Stimulated activated CD4-positive, alpha-beta T cell treated with anti-CD3 and anti-CD28 coated beads, TNF-alpha, amount 100 ng/mL, for 1 hour (primary cell): Measurements from ENCODE around the gene LIG3.
"Not testable (repeated sequence)": the region's sequence is repeated elsewhere in the genome, so short reads cannot be mapped to it uniquely, and the experiment has no call there.

ENCODE experiments used
- DNase-seq, 3 donors: peaks; one replicate each; pipeline ENCODE4 v3.0.0-alpha.2; 2020; ENCODE audit warnings: low read depth in 3 of 3, low spot score in 1 of 3

LIG3 gene

DNA sequence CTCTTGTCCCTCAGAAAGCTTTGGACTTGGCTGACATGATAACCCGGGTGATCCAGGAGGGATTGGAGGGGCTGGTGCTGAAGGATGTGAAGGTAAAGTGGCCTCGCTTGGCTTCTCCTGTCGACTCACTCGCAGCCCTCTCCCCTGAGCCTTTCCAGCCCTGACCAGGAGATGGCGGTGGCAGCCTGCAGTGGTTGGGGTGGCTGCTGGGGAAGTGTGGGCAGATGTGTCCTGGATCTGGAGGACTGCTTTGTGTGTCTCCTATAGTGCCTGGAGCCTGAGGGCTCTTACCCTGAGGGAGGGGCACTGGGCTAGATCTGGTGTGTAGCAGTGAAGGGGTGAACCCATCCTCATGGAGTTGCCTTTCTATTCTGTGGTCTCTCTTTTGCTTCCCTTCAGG is 17.9 kb downstream of the LIG3 start:
- peak; percentile 56 to 70 (median 63) for DNase-seq

DNA sequence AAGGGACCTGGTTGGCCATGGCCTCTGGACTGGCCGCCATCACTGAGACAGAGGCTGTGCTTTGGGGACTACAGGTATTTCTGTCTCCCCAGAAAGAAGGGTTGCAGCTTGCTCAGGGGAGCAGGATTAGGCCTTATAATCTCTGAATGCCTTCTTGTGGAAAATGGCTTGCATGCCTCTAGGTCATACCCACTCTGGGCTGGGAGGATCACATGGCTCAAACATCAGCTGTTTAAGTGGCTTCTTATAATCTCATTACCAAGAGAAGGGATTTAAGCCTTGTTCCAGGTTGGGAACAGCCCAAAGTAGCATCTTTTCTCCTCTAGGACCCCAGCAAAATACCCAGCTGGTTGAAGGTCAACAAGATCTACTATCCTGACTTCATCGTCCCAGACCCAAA is 19.1 kb downstream of the LIG3 start:
- no peak for DNase-seq

DNA sequence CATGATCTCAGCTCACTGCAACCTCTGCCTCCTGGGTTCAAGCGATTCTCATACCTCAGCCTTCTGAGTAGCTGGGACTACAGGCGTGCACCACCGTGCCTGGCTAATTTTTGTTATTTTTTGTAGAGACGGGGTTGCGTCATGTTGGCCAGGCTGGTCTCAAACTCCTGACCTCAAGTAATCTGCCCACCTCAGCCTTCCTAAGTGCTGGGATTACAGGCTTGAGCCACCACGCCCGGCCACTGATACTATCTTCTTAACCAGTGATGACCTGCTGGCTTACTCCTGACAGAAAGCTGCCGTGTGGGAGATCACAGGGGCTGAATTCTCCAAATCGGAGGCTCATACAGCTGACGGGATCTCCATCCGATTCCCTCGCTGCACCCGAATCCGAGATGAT is 20.7 kb downstream of the LIG3 start:
- not testable (repeated sequence) for DNase-seq

DNA sequence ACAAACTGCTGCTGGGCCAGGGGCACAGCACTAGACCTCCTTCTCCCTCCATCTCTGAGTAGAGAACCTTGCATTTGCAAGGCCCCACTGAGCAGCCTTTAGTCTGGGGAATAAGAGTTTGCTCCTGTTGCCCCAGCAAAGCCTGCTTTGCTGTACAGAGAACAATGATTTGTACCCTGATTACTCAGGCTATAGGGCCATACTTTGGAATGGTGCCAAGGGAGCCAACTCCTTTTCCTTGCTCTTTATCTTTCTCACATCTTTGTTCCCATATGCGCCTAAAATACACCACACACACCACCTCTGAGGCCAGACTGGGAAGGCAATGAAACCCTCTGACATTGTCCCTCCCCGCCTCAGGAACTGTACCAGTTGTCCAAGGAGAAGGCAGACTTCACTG is 21.2 kb downstream of the LIG3 start:
- no peak for DNase-seq

DNA sequence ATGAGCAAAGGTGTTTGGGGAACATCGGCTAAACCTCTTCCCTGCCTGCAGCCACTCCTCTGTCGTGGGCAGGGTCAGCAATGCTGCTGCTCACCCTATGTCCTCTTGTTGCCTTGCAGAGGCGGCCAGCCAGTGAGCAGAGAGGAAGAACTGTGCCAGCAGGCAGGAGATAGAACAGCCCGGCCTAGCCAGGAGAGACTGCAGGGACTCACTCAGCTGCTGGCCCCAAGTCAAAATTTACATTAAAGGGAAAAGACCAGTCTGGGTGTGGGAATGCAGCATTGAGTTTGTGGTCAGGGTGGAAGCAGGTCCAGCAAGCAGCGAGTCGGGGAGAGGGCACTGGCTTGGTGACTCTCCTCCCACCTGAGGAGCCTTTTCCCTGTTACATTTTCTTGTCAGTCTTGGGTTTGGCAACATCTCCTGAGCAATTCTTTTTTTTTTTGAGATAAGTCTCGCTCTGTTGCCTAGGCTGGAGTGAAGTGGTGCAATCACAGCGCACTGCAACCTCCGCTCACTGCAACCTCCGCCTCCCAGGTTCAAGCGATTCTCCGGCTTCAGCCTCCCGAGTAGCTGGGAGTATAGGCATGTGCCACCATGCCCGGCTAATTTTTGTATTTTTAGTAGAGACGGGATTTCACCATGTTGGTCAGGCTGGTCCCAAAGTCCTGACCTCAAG is 22.7 kb downstream of the LIG3 start:
- no peak for DNase-seq

DNA sequence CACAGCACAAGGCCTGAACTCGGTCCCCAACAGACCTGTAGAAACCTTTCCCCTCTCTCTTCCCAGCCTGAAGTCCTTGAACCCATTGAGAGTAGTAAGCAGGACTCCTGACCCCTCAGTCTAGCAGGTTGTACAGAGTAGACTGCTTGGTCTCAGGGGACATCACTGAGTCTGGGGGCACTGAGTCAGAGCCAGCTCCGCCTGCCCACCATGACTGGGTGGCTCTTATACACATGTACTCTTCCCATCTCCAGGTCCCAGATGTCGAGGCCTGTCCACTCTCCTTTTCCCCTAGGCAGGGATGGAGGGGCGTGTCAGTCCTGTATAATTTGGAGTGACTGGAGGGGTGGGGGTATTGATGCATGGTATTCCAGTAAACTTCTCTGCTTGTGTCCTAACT is 23.5 kb downstream of the LIG3 start:
- no peak for DNase-seq

DNA sequence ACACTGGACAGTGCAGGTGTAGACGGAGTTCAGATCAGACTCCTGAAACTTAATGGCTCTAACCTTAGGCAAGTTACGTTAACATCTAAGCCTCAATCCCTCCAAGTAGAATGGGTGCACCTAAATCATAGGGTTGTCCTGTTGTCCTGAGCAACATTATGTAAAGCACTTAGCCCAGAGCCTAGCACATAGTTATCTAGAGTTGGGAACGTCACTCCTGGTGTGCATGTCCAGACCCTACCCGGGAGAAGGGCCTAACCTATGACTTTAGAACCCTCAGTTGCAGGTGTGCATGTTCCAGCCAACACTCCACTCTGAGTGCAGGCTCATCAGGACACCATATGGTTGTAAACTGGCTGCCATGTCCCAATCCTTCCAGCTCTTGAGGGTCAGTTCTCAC is 26.0 kb downstream of the LIG3 start:
- DNase-seq = no peak

DNA sequence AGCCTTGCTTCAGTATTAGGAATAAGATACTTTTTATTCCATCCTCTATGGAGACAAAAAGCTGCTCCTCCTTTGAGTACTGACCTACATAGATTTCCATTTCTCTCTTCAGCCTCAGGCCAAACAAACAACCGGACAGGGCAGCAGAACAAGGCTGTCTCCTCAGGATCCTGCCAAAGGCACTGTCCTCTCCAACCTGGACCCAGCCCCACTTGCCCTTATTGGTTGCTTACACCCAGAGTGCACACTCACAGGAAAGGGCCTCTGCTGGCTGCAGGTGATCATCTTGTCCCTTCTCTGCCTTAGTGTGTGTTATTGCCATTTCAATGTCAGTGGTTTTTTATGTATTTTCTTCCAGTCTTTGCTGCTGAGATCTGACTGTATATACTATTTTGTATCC is 26.6 kb downstream of the LIG3 start:
- DNase-seq = no peak

DNA sequence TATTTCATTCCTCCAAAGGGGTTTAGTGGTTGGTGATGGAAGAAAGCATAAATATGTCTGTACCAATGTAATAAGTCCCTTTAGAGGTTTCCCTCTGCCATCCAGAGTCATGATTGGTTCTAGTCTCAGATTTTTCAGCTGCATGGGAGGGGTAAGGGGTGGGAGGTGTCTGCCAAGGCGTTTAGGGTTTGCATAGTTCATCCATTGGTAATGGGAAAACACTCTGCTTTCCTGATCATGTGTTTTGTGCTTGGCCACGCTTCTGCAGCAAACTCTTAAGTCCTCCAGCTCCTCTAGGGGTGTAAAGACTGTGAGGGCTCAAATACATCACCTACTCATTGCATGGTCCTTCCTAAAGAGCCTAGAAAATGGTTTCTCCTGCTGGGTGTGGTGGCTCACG is 29.8 kb downstream of the LIG3 start:
- no peak for DNase-seq

DNA sequence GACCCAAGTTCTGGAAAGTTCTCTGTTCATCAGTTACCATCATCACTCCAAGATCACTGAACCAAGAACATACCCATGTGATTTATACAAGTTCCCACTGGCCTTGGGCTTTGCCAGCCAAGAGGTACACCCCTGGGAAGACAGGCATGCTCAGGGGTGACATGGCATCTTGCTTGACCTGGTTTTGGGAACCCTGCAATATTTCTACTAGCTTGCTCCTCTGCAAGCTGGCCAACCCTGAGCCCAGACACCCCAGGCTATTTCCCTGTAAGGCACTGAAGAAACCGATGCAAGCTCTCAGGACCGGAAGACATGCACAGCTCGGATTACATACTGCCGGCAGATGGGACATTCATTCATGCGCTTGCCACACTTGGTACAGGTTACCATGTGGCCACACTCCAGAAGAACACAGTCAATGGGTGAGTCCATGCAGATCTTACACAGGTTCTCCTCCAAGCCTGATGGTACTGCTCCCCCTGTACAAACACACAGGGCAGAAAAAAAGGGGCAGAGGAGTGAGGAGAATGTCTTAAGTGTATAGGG is 31.4 kb downstream of the LIG3 start:
- no peak for DNase-seq

DNA sequence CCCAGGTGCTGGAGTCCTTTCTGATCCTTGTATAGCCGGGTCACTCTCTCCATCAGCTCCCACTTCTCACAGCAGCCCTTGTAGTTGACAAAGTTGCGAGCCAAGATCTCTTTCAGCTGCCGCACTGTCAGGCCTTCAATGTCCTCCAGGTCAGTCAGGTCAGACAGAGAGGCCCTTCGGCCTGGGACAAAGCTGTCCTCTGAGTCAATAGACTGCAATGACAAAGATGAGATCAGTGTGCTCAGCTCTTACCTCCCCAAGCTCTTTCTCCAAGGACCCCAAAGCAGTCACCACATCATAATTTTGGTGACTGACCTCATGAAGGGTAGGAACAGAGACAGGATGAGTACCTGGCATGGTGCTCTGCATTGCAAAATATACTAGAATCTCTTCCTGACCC is 36.1 kb downstream of the LIG3 start:
- no peak for DNase-seq

DNA sequence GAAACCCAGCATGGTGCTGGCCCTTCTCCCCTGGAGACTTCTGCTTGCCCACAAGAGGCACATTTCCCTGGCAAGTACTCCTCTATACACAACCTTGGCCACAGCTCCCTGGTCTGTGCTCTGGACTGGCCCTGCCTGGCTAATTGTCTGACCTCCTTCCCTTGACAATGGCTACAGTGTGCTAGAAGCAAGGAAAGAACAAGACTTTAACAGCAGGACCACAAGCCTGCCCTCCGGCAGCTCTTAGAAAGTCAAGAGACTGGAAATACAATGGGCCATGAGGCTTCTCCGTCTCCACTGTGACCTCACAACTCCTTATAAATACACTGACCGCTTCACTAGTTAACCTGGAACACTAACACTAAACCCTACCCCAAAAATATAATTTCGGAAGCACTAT is 36.7 kb downstream of the LIG3 start:
- DNase-seq = no peak

DNA sequence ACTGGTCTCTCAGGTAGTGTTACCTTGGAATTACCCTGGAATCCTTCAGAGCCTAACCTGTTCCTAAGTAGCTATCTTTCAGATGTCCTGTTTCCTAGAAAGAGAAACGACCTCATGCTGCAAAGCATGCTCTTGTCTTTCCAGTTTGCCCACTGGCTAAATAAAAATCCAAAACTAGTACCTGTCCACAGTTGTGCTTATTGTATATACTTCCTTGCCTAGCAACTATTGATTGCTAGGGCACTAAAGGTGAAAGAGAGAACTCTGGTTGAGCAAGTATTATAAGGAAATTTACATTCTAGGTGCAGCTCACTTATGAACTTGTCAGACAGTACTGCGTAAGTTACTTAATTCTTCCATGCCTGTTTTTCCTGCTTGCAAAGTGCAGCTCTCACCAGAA is 38.5 kb downstream of the LIG3 start:
- no peak for DNase-seq

DNA sequence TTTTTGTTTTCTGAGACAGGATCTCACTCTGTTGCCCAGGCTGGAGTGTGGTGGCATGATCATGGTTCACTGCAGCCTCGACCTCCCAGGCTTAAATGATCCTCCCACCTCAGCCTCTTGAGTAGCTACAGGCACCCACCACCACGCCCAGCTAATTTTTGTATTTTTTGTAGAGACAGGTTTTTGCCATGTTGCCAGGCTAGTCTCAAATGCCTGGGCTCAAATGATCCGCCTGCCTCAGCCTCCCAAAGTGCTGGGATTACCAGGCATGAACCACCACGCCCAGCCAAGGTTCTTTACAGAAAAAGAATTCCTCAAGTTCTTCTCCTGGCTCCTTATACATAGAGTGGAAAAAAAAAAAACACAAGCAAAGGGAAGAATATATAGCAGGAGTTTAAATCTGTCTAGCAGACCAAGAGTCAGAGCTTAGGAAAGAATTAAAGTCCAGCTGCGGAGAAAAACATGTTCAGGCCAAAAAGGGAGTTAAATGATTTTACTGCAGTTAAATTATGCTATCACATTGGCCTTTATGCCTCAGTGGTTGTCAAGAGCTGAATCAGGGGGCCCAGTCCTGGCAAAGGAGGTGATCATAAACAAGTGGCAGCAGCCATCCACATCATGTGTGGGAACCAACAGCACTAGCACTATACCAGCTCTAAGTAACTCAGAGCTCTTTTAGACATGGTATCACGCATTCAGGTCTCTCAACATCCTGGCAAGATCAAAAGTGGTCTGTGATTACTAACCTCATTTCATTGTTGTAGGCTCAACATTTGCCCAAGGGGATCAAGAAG is 39.3 kb downstream of the LIG3 start:
- no peak for DNase-seq

DNA sequence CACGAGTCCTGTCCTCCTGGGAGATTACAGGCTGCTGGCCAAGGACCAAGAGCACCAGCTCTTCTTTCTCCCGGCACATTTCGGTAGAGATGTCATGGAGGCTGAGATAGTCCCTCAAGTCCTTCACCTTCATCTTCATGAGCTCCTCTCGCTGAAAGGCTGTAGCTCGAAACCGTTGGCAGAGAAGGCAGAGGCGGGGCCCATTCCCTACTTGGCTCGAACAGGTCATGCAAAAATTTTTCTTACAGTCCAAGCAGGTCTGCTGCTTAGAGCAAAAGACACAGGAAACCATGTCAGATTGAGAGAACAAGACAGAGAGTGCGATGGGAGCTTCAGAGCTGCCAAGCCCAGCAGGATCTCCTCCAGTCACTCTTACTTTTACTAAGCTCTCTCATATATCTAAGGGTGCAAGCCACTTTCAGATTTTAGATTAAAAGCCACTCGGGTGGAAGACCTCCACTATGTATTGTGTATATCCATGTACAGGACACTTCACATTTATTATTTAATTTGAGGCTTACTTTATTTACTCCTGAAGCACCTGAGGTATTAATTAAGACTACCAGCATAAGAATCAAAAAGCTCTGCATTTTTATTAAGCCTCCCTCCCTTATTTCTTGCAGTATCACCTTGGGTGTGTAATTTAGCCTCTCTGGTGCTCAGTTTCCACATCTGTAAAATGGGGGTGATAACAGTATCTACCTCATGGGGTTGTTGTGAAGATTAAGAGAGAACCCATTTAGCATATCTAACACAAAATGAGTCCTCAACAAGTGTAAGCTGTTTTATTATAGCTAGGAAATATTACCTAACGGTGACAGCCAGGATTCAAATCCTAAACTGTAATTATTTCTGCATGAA is 41.4 kb downstream of the LIG3 start:
- no peak for DNase-seq

DNA sequence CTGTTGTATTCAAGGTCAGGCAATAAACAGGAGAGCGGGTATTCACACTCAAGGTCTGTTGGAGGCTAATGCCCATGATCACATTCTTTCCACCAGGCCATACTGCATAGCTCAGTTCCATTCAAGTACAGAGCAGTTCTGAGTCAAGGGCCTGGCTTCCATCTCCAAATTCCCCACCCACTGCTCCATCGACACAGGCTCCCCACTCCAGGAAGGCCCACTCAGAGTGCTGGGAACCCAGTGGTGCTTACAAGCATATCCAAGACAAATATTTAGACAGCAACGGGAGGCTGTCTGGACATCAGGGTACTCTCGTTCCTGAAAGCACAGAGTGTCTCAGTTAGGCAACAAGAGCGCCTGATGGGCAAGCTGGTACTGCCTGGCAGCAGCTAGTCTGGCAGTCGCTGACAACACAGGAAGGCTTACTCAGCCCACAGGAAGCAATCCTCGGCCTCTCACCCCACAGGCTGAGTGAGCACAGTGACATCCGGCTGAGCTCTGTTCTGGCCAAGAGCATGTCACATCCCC is 42.3 kb downstream of the LIG3 start:
- peak; percentile 39 to 52 (median 46) for DNase-seq

DNA sequence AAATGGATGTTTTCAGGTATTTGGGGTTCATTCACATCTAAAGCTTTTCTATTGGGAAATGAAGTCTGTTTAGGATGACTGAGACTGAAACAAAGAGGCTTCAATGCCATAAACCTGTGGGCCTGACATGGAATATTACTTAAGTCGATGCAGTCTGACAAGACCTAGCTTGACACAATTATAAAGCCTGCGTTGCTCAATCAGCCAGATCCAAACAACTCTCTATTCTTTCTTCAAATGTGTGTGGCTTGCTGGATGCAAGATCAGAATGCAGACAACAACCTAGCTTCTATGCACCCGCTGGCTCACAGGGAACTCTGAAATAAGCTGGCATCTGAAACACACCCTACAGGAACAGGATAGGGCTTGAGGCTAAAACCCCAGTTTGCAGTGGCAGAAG is 43.2 kb downstream of the LIG3 start:
- DNase-seq = no peak

DNA sequence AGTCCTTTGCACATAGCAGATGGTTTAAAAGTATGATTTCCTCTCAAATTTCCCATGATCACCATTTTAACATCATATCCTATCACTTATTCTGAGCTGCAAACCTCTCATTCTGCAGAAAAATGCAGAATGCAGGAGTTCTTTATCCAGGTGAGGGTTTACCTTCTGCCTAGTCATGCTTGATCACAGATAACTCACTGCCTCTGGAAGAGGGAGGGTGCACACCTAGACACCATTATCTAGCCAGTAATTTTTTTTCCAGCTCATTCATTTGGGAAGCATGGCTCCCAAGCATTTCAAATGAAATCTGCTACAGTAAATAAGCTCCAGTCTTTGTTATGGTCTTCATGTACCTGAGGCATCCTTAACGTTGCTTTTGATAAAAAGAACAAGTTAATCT is 45.2 kb downstream of the LIG3 start:
- no peak for DNase-seq

DNA sequence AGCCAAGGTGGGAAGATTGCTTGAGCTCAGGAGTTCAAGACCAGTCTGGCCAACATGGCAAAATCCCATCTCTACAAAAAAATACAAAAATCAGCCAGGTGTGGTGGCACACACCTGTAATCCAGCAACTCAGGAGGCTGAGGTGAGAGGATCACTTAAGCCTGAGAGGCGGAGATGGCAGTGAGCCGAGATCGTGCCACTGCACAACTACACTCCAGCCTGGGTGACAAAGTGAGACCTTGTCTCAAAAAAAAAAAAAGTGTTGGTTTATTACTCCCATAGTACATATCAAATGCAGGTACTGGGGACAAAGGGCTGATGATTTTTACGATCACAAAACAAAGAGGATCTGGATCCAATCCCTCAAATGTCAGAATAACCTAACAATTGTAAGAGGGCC is 47.8 kb downstream of the LIG3 start:
- DNase-seq = not testable (repeated sequence)

DNA sequence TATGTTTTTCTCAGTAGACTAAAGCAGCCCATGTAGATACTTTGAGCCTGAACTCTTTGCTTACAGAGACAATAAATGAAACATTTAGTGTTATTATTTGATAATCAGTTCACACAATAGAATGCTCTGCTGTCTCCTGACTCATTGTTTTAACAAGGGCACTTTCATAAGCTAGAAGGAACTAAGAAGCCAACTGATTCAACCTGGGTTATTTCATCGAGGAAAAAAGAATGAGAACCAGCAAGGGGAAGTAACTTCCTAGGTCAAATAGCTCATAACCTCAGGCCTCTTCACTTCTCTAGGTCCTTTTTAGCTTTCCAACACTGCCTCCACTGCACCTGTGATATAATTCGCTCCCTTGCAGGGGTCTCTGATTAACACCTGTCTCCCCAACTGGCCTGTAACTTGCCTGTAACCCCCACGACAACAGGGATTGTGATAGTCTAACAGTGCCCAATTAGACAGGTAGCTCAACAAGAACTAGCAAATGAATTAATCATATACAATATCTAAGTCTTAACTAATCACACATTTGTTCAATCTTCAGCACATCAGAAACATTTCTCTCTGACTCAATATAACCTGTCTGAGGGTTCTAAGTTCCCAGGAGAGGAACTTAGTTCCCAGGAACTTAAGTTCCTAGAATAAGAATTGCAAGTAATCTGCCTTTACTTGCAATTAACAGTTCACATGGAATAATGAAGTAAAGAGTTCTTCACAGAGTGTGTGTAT is 48.4 kb downstream of the LIG3 start:
- DNase-seq = no peak

DNA sequence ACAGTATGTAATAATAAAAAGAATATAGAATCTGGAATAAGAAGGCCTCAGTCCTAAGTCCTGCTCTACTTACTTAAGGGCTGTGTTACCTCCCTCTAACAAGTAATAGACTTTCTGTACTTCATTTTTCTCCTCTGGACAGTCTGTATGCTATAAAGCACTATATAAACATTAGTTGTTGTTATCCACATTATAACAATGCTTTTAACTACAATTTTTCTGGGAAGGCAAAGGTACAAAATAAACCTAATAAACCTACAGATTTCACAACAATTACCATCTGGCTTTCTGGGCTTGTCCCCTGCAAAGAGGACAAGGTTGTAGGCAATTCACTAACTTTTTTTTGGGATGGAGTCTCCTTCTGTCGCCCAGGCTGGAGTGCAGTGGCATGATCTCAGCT is 50.5 kb downstream of the LIG3 start:
- DNase-seq = no peak
